Measurements from ENCODE around the gene TENM4. TPM values are rescaled to one million over a fixed set of nuclear protein-coding genes. Genes with fewer than 3 reads are reported as not detected.

Gene TENM4
- total RNA-seq, 1 donor from 2014 or later: 5.1 TPM

- no peak overlapping the region for H2AFZ ChIP-seq (replicated peaks)
- Mint-ChIP-seq H3K27ac (no peak overlapping the region), H3K9me3 (no peaks in the 10 kb centered on the region), H3K4me3 (no peak overlapping the region), H3K36me3 (peaks cover 11% of the 10 kb centered on the region), H3K27me3 (ENCODE audit: insufficient read depth, low read depth) (peaks cover 2% of the 10 kb centered on the region), H3K4me1 (peaks cover 2% of the 10 kb centered on the region)
- no peaks in the 10 kb centered on the region for H3F3A ChIP-seq (ENCODE audit: low read depth)
- H3K36me3 ChIP-seq: no peaks in the 10 kb centered on the region
- H3K4me1 ChIP-seq: peaks cover 4% of the 10 kb centered on the region
- no peaks in the 10 kb centered on the region for H3K27me3 ChIP-seq
- no peak for TF ChIP-seq CTCF (IDR thresholded peaks at IDR 0.05)
- no peak for TF ChIP-seq EZH2 (IDR thresholded peaks at IDR 0.05)
- TF ChIP-seq EZH2phosphoT487 (IDR thresholded peaks at IDR 0.05): no peak
- H3K27ac ChIP-seq: no peak overlapping the region
- no peak for DNase-seq (ENCODE audit: low spot score)
- H3K4me3 ChIP-seq: no peak overlapping the region
- no peaks in the 10 kb centered on the region for H3K9me3 ChIP-seq (ENCODE audit: low read depth)
- H4K20me1 ChIP-seq (ENCODE audit: low read depth): no peaks in the 10 kb centered on the region
- H3K79me2 ChIP-seq (ENCODE audit: low read depth): no peaks in the 10 kb centered on the region
- H3K4me2 ChIP-seq: no peak overlapping the region
- no peak overlapping the region for H3K9ac ChIP-seq
Observed at GRCh38 chr11:78838417-78838816, 602.4 kb downstream of the TENM4 start.

GRCh38 chr11:78835646-78836045 lies 605.2 kb downstream of the TENM4 start:
- H3K4me3 ChIP-seq: no peak overlapping the region
- no peaks in the 10 kb centered on the region for H3K27me3 Mint-ChIP-seq (ENCODE audit: insufficient read depth, low read depth)
- H3F3A ChIP-seq (ENCODE audit: low read depth): no peaks in the 10 kb centered on the region
- H3K4me1 Mint-ChIP-seq: peaks cover 9% of the 10 kb centered on the region
- H2AFZ ChIP-seq (replicated peaks): no peak overlapping the region
- H3K4me1 ChIP-seq: peaks cover 10% of the 10 kb centered on the region
- no peaks in the 10 kb centered on the region for H3K79me2 ChIP-seq (ENCODE audit: low read depth)
- H3K27ac Mint-ChIP-seq: no peak overlapping the region
- no peaks in the 10 kb centered on the region for H3K36me3 ChIP-seq
- H3K36me3 Mint-ChIP-seq: peaks cover 12% of the 10 kb centered on the region
- H4K20me1 ChIP-seq (ENCODE audit: low read depth): no peaks in the 10 kb centered on the region
- no peak for TF ChIP-seq EZH2phosphoT487 (IDR thresholded peaks at IDR 0.05)
- TF ChIP-seq EZH2 (IDR thresholded peaks at IDR 0.05): no peak
- no peak for TF ChIP-seq CTCF (IDR thresholded peaks at IDR 0.05)
- no peaks in the 10 kb centered on the region for H3K27me3 ChIP-seq
- H3K9me3 Mint-ChIP-seq: no peaks in the 10 kb centered on the region
- no peak overlapping the region for H3K4me2 ChIP-seq
- no peak overlapping the region for H3K9ac ChIP-seq
- H3K4me3 Mint-ChIP-seq: no peak overlapping the region
- no peaks in the 10 kb centered on the region for H3K9me3 ChIP-seq (ENCODE audit: low read depth)
- H3K27ac ChIP-seq: no peak overlapping the region
- no peak for DNase-seq (ENCODE audit: low spot score)

- Histone ChIP-seq H3K9ac (no peak overlapping the region), H3K27me3 (no peaks in the 10 kb centered on the region), H3K79me2 (ENCODE audit: low read depth) (no peaks in the 10 kb centered on the region), H3K4me3 (no peak overlapping the region), H3K27ac (no peak overlapping the region), H2AFZ (replicated peaks) (no peak overlapping the region), H3K36me3 (no peaks in the 10 kb centered on the region), H3F3A (ENCODE audit: low read depth) (no peaks in the 10 kb centered on the region), H3K9me3 (ENCODE audit: low read depth) (no peaks in the 10 kb centered on the region), H3K4me2 (no peak overlapping the region), H3K4me1 (peaks cover 10% of the 10 kb centered on the region), H4K20me1 (ENCODE audit: low read depth) (no peaks in the 10 kb centered on the region)
- H3K27me3 Mint-ChIP-seq (ENCODE audit: insufficient read depth, low read depth): no peaks in the 10 kb centered on the region
- no peaks in the 10 kb centered on the region for H3K9me3 Mint-ChIP-seq
- TF ChIP-seq EZH2 (IDR thresholded peaks at IDR 0.05): no peak
- TF ChIP-seq EZH2phosphoT487 (IDR thresholded peaks at IDR 0.05): no peak
- no peak for TF ChIP-seq CTCF (IDR thresholded peaks at IDR 0.05)
- H3K4me1 Mint-ChIP-seq: peaks cover 12% of the 10 kb centered on the region
- no peak overlapping the region for H3K27ac Mint-ChIP-seq
- no peak for DNase-seq (ENCODE audit: low spot score)
- H3K36me3 Mint-ChIP-seq: peaks cover 12% of the 10 kb centered on the region
- H3K4me3 Mint-ChIP-seq: no peak overlapping the region
Observed at GRCh38 chr11:78834886-78835285, 605.9 kb downstream of the TENM4 start.

All from neural progenitor cell (in vitro differentiated cells).